ENCODE results near the gene TWF2.

Gene TWF2

GRCh38 chr3:52198643-52199608 is 40.0 kb downstream of the TWF2 start:
- DNase-seq: peak; percentile 43

GRCh38 chr3:52197842-52198625 is 40.9 kb downstream of the TWF2 start, which contains the start of gene ALAS1:
ALAS1 (plus strand) TSS chr3:52198160; CDS start chr3:52199242, 1,082 bp downstream.
- DNase-seq: peak; percentile 95

- DNase-seq: no peak
These were observed 41.5 kb downstream of the TWF2 start for GRCh38 chr3:52197499-52197841.

- no peak for DNase-seq
These were observed 42.0 kb downstream of the TWF2 start for GRCh38 chr3:52196977-52197376.

GRCh38 chr3:52195823-52196331 is 43.1 kb downstream of the TWF2 start:
- DNase-seq: peak; percentile 43

GRCh38 chr3:52195291-52195597 is 43.7 kb downstream of the TWF2 start:
- no peak for DNase-seq

GRCh38 chr3:52194485-52195290 is 44.3 kb downstream of the TWF2 start:
- no peak for DNase-seq

- no peak for DNase-seq
These were observed 45.9 kb downstream of the TWF2 start for GRCh38 chr3:52193065-52193464.

GRCh38 chr3:52191663-52192062 is 47.3 kb downstream of the TWF2 start:
- DNase-seq: no peak

GRCh38 chr3:52190294-52191074 is 48.5 kb downstream of the TWF2 start:
- no peak for DNase-seq

- DNase-seq: no peak
These were observed 50.4 kb downstream of the TWF2 start for GRCh38 chr3:52188556-52188955.

GRCh38 chr3:52186729-52187128 is 52.2 kb downstream of the TWF2 start:
- no peak for DNase-seq

- no peak for DNase-seq
These were observed 53.1 kb downstream of the TWF2 start for GRCh38 chr3:52185837-52186236.

GRCh38 chr3:52185311-52185710 is 53.6 kb downstream of the TWF2 start:
- no peak for DNase-seq

- DNase-seq: no peak
These were observed 54.3 kb downstream of the TWF2 start for GRCh38 chr3:52184690-52185089.

GRCh38 chr3:52183786-52184445 is 55.0 kb downstream of the TWF2 start:
- DNase-seq: no peak

GRCh38 chr3:52182691-52183090 is 56.3 kb downstream of the TWF2 start:
- DNase-seq: no peak

- no peak for DNase-seq
These were observed 56.8 kb downstream of the TWF2 start for GRCh38 chr3:52182196-52182595.

GRCh38 chr3:52181543-52181942 is 57.4 kb downstream of the TWF2 start:
- no peak for DNase-seq
